Panc1 (cell line): ENCODE data around the gene PDK4.

Experiments
- CTCF ChIP-seq: fragments of 450-650 bp; IDR thresholded peaks from 2 replicates; pipeline ENCODE4 v1.5.1; 2017; ENCODE audit warnings: mild to moderate bottlenecking
- POLR2AphosphoS5 ChIP-seq: IDR thresholded peaks from 2 replicates; pipeline ENCODE4 v1.6.1; 2012; ENCODE audit warnings: mild to moderate bottlenecking, low read depth, low read length, moderate library complexity
- REST ChIP-seq, 2 experiments: IDR thresholded peaks; 2 replicates each; pipeline ENCODE4 v1.6.1; 2011 to 2012; ENCODE audit warnings: low read depth in 2 of 2, control low read depth in 1 of 2, low read length in 1 of 2, mild to moderate bottlenecking in 1 of 2, moderate library complexity in 1 of 2; ENCODE audit not compliant: insufficient read depth in 1 of 2
- SIN3A ChIP-seq: IDR thresholded peaks from 2 replicates; pipeline ENCODE4 v1.6.1; 2012; ENCODE audit warnings: low read depth, mild to moderate bottlenecking, low read length, moderate library complexity, borderline replicate concordance; ENCODE audit not compliant: insufficient read depth

- TF ChIP-seq CTCF: no peak
- no peak for TF ChIP-seq POLR2AphosphoS5
- no peak for TF ChIP-seq REST (IDR thresholded peaks at IDR 0.05; ENCODE audit: insufficient read depth in 1 of 2, low read depth in 2 of 2, low read length in 1 of 2)
- TF ChIP-seq SIN3A: no peak
Observed at GRCh38 chr7:95549818-95550529, 46.3 kb downstream of the PDK4 start.
